Sciatic nerve (tissue), 2 donors: Measurements from ENCODE around the gene BMPER. TPM values are rescaled to one million over a fixed set of nuclear protein-coding genes. Genes with fewer than 3 reads are reported as not detected.
"Not testable (repeated sequence)": the region's sequence is repeated elsewhere in the genome, so short reads cannot be mapped to it uniquely, and the experiment has no call there.

ENCODE experiments used
- ATAC-seq: fragments of 200-7000 bp; cut with Tn5 transposase; one replicate; pipeline ENCODE4 v1.9.1; 2020; ENCODE audit warnings: mild to moderate bottlenecking, moderate library complexity
- DNase-seq: peaks from one replicate; pipeline ENCODE4 v3.0.0-alpha.2; 2020; ENCODE audit warnings: low spot score
- intact Hi-C: fragments of 100-400 bp; cut with DNase I; formaldehyde crosslinking; loops from one replicate; pipeline ENCODE4 v1.14.2; 2022
- total RNA-seq: library from RNA; stranded (reverse); fragmentation: NEBNext Ultra II Directional; extraction: Animal tissue kit (Norgen Biotek cat#: 25700); gene quantifications from one replicate; pipeline ENCODE4 v1.2.1, GENCODE V29; 2021
- donor health status: DM: no; HTN: no; CAD: no.
- donor health status: DM: no; HTN: no; CAD: no.

Gene BMPER
- total RNA-seq, 1 donor from 2014 or later: 18.8 TPM

DNA sequence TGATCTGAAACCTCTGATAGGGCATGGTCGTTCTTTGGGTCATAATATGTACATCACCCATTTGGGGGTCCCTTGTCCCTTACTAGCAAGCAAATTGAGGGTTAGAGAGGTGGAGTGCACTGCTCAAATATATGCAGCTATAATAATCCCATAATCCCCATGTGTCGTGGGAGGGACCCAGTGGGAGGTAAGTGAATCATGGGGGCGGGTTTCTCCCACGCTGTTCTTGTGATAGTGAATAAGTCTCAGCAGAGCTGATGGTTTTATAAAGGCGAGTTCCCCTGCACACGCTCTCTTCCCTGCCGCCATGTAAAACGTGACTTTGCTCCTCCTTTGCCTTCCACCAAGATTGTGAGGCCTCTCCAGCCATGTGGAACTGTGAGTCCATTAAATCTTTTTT is 262.7 kb downstream of the BMPER start:
- intact Hi-C loops: no loop called here
- ATAC-seq (no peak), DNase-seq (no peak)

DNA sequence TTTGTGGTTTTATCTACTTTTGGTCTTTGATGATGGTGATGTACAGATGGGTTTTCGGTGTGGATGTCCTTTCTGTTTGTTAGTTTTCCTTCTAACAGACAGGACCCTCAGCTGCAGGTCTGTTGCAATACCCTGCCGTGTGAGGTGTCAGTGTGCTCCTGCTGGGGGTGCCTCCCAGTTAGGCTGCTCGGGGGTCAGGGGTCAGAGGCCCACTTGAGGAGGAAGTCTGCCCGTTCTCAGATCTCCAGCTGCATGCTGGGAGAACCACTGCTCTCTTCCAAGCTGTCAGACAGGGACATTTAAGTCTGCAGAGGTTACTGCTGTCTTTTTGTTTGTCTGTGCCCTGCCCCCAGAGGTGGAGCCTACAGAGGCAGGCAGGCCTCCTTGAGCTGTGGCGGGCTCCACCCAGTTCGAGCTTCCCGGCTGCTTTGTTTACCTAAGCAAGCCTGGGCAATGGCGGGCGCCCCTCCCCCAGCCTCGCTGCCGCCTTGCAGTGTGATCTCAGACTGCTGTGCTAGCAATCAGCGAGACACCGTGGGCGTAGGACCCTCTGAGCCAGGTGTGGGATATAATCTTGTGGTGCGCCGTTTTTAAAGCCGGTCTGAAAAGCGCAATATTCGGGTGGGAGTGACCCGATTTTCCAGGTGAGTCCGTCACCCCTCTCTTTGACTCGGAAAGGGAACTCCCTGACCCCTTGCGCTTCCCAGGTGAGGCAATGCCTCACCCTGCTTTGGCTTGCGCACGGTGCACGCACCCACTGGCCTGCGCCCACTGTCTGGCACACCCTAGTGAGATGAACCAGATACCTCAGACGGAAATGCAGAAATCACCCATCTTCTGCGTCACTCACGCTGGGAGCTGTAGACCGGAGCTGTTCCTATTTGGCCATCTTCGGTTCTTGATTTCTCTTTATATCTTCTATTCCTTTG is 269.6 kb downstream of the BMPER start:
- ATAC-seq, intact Hi-C loops, DNase-seq: not testable (repeated sequence)

DNA sequence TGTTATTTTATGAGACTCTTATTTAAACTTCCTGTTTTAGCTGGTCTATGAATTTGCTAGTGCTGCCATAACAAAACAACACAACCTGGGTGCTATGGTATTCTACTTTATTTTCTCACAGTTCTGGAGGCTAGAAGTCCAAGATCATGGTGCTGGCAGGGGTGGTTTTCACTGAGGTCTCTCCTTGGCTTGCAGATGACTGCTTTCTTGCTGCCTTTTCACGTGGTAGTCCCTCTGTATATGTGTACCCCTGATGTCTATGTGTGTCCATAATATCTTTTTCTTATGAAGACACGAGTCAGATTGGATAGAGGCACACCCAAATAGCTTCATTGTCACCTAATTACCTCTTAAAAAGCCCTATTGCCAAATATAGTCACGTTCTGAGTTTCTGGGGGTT is 270.5 kb downstream of the BMPER start:
- no peak for ATAC-seq
- intact Hi-C loops: no loop called here
- DNase-seq: no peak

DNA sequence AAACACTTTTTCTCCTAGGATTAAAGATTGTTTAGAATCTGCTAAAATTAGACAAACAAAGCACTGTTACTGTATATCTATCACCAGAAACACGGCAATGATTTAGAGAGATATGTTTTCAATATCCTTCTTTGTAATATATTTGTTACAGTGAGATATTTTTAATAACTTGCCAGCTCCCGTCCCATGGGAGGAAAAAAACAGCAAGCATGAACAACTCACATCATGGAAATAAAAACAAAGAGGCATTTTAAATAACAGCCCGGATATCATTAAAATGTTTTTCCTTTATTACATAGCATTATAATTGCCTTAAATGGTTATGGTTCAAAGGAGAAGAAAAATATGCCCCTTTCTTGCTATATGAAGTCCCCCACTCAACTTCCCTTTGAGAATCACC is 272.1 kb downstream of the BMPER start:
- DNase-seq: no peak
- intact Hi-C loops: no loop called here
- ATAC-seq: no peak

DNA sequence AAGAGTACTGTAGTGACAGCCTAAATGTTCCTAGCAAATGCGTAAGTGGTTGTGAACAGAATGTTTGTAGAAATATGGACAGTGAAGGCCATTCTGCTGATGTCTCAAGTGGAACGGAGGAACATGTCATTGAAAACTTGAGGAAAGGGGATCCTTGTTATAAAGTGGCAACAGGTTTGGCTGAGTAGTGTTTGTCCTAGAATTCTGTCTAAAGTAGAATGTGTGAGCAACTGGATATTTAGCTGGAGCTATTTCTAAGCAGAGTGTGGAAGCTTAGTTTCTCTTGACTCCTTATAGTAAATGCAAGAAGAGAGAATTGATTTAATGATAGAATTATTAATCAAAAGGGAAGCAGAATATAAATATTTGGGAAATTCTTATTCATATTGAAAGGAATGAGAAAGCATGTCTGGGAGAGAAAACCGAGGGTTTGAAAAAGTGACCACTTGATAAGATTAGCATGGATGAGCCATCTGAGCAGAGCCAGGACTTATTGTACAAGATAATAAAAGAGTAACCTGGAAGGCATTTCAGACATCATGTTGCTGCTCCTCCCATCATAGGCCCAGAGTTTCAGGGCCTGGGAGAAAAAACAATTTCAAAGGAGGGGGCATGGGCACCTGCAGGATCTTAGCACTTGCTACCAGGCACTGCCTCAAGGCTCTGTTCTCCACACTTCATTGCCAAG is 276.1 kb downstream of the BMPER start:
- intact Hi-C loops: no loop called here
- ATAC-seq (no peak), DNase-seq (no peak)

DNA sequence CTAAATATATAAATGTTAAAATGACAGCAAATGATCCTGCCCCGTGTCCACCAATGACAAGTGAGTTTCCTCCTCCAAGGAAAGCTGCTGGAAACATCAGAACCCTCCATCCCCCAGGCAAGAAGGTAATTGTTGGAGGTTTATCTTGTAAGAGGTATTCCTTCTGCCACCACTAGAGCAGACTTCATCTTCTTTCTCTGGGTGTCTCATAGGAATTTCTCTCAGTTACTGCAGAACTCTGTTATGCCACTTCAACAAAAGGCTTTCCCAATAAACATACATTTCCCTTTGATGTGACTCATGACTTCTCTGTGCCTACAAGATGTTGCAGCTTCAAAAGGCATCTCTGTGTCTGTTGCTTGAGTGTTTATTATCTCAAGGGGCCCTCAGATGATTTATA is 279.1 kb downstream of the BMPER start:
- no peak for DNase-seq
- intact Hi-C loops: no loop called here
- ATAC-seq: no peak

DNA sequence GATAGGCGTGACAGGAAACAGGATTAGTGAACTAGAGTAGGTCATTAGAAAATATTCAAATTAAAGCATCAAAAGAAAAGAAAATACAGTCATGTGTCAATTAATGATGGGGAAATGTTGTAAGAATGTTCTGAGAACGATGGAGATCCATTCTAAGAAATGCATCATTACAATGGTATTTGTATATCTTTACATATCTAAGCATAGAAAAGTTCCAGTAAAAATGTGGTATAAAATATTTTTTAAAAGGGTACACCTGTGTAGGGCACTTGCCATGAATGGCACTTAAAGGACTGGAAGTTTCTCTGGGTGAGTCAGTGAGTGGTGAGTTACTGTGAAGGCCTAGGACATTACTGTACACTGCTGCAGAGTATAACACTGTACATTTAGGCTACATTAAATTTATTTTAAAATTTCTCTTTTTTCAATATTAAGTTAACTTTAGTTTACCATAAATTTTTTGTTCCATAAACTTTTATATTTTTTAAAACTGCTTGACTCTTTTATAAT is 282.5 kb downstream of the BMPER start:
- no peak for ATAC-seq
- intact Hi-C loops: no loop called here
- no peak for DNase-seq

DNA sequence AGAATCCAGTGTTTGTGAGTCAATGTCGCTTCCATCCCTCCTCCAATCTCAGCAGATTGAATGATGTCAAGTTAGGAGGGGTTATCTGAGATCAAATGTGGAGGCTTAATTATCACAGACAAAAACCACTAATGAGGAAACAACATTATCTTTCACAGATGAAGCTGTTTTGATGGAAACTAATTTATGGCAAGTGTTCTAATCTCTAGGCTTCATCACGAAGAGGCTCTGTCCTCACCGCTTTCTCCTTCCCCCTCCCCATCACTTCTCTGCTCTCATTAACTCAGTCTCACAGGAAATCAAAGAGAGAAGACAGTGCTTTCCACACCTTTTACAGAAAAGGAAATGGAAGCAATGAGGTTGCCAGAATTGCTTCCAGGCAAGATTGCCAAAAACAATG is 283.7 kb downstream of the BMPER start:
- no peak for DNase-seq
- ATAC-seq: no peak
- intact Hi-C loops: no loop called here

DNA sequence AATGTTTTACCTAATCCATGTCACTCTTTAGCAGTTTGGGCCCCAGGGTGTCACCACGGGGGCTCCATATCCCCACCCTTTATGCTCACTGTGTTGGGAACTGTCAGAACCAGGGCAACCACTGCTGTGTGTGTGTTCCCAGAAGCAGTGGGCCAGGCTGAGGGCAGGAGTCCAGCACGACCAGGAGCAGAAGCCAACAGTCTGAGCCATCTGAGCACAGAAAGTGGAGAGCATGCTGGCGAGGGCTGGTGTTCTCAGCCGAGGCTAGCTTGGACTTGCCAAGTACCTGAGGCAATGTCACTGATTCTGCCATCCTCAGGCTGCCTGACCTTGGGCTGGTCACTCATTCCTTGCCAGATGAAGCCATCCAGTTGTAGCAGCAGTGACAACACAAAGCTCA is 285.0 kb downstream of the BMPER start:
- intact Hi-C loops: no loop called here
- peak; percentile 22 for ATAC-seq
- no peak for DNase-seq

DNA sequence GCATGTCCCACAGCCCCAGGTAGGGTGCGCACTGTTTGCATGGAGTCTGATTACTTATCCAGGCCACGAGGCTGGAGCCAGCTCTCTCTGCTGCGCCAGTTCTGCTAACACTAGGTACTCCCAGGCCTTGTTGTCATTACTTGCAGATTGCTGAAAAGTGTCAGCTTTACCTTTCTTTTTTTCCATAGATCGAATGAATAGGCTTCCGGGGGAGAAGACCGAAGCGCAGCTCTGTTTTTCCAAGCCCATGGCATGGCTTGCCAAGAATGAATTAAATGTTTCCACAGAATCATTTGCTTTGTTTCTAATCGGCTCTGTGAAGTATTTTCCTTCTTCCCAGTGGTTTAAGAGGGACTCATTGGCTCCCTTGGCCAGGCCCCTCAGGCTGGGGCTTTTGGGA is 285.8 kb downstream of the BMPER start:
- intact Hi-C loops: no loop called here
- DNase-seq: no peak
- no peak for ATAC-seq

DNA sequence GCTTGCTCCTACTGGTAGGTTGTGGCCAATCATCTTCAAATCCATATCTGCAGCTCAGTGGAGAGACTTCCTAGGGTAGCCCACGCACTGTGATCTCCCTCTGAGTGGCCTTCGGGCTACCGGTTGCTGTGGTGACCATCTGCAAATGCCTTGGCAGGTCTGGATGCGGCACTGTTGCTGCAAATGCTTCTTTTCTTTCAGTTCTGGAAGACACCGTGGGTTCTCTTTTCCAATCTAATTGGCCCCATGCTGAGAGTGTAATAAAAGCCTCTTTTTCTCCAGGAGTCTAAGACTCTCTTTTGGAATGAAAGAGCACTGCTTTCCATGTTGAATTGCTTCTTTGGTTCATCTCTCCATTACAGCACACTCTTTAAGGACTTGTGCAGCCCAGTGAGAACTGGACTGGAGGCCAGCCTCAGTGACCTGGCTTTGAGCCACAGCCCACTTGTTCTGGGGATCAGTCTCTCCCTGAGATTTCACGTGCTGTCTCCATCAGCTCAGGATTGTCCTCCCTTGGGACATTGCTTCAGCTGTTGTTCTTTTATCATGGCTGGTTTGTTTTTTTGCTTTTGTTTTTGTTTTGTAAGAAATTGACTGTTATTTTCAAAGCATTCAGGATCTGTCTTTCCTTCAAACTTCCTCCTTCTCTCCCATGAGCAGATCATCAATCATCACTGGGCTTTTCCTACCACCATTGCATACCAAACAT is 286.6 kb downstream of the BMPER start:
- ATAC-seq (no peak), DNase-seq (no peak)
- intact Hi-C loops: no loop called here

DNA sequence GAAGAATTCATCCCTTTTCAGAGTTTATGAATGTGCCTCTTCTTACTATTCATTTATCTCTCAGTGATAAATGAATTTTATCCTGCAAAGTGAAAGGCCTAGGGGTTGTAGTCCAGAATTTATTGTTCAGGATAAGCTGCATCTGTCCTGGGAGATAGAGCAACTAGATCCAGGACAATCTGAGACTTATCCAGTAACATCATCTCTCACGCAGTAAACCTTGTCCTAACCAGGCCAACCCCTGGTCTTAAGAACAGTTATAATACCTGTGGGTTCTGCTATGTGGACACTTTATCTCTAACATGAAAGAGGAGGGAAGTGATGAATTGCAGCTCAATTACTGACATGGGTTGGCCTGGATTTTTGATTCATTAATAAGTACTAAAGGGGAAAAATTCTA is 287.6 kb downstream of the BMPER start:
- no peak for ATAC-seq
- DNase-seq: no peak
- intact Hi-C loops: no loop called here

DNA sequence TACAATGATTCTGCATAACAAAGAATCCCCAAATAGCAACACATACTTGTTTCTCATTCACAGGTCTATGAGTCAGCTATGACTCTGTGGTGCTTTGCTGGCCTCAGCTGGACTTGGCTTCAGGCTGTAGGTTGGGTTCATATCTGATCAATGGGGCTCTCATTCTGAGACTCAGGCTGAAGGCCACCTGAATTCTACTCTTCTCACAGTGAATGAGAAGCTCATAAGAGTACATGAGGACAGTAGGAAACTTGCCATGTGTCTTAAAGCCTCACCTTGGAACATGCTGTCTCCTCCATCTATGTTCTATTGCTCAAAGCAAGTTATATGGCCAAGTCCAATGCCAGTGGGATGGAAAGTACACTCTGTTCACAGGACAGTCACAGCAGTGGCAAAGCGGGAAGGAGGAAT is 292.9 kb downstream of the BMPER start:
- DNase-seq: no peak
- no peak for ATAC-seq
- intact Hi-C loops: no loop called here
